ENCODE results near the gene GPR108. TPM values are rescaled to one million over a fixed set of nuclear protein-coding genes. Genes with fewer than 3 reads are reported as not detected.

The GPR108 gene
- total and polyA plus RNA-seq, 2 of the 13 experiments (the other 11 are each of a cell fraction or from before 2014, with no cell fraction given): 36.4 to 63.0 TPM

DNA sequence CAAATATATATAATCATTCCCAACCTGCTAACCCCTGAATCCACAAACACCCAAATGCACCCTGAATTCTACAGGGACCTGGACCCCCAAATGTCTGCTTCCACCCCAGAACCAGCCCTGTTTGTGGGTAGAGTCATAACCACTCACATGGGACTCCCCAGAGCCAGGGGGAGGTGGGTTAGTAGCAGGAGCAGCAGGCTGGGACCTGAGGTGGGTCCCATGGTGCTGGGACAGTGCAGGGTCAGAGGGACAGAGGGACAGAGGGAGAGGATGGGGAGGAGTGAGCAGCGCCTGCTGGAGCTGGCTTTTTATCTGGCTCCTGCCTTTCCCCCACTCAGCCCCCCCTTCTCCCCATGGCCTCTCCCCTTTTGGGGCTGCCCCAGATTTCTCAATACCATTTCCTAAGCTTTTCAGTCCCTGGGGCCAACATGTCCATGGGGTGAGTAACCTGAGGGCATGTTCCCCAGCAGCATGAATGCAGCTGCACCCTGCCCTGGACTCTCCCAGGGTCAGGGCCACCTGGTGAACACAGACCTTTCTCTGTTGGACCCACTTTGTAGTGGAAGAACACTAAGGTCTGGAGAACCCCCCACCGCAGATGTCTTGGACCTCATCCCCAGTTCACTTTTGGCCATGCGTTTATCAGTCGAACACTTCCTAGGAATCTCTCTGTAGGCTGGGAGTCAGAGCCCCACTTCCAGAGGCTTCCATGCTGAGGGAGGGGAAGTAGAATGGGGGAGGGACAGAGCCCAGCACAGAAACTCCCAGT lies 16.8 kb downstream of the GPR108 start, which contains the start of gene C3 (continued):
- TF ChIP-seq RFXAP (CRISPR knock-in tag; IDR thresholded peaks at IDR 0.05; ENCODE audit: borderline replicate concordance) (peak; percentile 83; the same call in 1 of the 2 replicates), ZNF10 (CRISPR knock-in tag; IDR thresholded peaks at IDR 0.05; ENCODE audit: borderline replicate concordance, low read depth) (no peak), ZNF691 (CRISPR knock-in tag; IDR thresholded peaks at IDR 0.05; ENCODE audit: borderline replicate concordance, low read depth) (peak; percentile 78), ZNF3 (CRISPR knock-in tag; IDR thresholded peaks at IDR 0.05) (no peak), KDM1A (CRISPR knock-in tag; IDR thresholded peaks at IDR 0.05) (peak; percentile 62; the same call in 1 of the 2 replicates), ZNF431 (CRISPR knock-in tag; IDR thresholded peaks at IDR 0.05; ENCODE audit: borderline replicate concordance, low read depth) (no peak), ZNF282 (IDR thresholded peaks at IDR 0.05; ENCODE audit: partially characterized antibody) (no peak), ERF (CRISPR knock-in tag; IDR thresholded peaks at IDR 0.05) (peak; percentile 84), AKNA (CRISPR knock-in tag; IDR thresholded peaks at IDR 0.05; ENCODE audit: borderline replicate concordance) (no peak), ZUFSP (CRISPR knock-in tag; IDR thresholded peaks at IDR 0.05; ENCODE audit: borderline replicate concordance) (no peak), HIVEP1 (CRISPR knock-in tag; IDR thresholded peaks at IDR 0.05) (peak; percentile 99), ZSCAN29 (CRISPR knock-in tag; conservative IDR thresholded peaks at IDR 0.05) (peak; percentile 93)
- TF ChIP-seq, protein P1, sequence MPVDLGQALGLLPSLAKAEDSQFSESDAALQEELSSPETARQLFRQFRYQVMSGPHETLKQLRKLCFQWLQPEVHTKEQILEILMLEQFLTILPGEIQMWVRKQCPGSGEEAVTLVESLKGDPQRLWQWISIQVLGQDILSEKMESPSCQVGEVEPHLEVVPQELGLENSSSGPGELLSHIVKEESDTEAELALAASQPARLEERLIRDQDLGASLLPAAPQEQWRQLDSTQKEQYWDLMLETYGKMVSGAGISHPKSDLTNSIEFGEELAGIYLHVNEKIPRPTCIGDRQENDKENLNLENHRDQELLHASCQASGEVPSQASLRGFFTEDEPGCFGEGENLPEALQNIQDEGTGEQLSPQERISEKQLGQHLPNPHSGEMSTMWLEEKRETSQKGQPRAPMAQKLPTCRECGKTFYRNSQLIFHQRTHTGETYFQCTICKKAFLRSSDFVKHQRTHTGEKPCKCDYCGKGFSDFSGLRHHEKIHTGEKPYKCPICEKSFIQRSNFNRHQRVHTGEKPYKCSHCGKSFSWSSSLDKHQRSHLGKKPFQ (CRISPR knock-in tag; IDR thresholded peaks at IDR 0.05; ENCODE audit: insufficient replicate concordance): peak; percentile 90
